GM18505 (cell line): ENCODE results near the gene NBEAL2.
"Not testable (repeated sequence)": the region's sequence is repeated elsewhere in the genome, so short reads cannot be mapped to it uniquely, and the experiment has no call there.

ENCODE experiments used
- ATAC-seq: cut with Tn5 transposase; IDR thresholded peaks from one replicate; pipeline ENCODE4 v1.9.1; 2021; ENCODE audit not compliant: unreplicated experiment
- POLR2A ChIP-seq: IDR thresholded peaks from 4 replicates; pipeline ENCODE4 v1.6.1; 2011; ENCODE audit warnings: borderline replicate concordance; ENCODE audit not compliant: insufficient read depth, insufficient read length; ENCODE audit errors: extremely low read depth

NBEAL2 gene

DNA sequence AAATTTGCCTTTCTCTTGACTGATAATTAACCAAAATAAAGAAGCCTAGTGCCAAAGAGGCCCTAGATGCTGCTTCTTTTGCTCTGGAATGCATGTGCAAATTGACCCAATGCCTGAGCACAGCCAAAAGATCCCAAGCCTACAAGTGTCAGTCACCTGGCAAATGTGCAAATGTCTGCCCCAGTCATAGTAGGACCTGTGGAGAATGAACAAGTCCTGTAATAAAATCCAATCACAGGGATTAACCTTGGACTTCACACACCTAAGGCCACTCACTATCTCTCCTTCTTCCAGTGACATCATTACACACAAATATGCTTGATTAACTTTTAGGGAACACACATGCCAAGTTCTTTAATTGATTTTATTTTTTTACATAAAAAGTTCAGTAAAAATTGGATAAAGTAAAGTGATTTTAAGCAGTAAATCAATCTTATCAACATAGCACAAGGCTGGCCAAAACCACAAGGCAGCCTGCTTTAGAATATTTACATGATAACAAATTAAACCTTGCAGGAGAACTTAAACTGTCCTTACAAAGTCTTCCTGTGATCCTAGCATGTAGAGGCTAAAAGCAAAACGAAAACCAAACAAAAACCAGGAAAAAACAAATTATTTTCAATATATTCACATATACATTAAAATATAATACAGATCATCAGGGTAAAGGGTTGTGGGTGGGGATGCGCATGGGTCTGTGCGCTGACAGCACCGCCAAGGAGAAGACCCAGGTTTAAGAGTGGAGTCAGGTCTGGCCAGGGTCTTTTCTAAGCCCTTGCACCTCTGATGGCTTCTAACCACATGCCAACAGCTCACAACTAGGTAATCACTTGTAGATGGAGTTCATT lies 36.8 kb downstream of the NBEAL2 start:
- no peak for TF ChIP-seq POLR2A

DNA sequence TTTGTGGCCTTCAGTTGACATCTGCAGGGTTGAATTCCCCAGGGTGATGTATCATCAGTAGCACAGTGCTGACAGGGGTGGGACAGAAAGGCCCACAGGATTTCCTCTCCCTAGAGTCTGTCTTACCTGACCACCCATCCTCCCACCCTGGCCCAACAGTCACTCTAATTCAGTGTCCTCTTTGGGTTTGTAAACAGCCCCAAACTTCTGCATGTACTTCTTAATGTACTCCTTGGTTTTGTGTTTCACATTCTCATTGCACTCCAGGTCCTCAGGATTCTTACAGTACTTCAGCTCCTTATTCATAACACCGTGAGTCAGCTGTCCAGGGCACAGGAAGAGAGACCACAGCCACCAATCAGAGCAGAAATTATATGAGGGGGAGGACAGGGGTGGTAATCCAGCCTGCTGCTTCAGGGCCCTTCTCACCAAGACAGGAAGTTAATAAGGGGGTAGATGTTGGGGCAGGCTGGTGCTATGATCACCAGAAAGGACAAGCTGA lies 37.5 kb downstream of the NBEAL2 start:
- peak; percentile 37 for ATAC-seq
- TF ChIP-seq POLR2A = no peak

More for the DNA sequence above, 36.8 kb downstream of the NBEAL2 start:
- ATAC-seq = no peak

- no peak for TF ChIP-seq POLR2A
- ATAC-seq = no peak
These were observed 38.2 kb downstream of the NBEAL2 start for GRCh38 chr3:47017504-47018268.

DNA sequence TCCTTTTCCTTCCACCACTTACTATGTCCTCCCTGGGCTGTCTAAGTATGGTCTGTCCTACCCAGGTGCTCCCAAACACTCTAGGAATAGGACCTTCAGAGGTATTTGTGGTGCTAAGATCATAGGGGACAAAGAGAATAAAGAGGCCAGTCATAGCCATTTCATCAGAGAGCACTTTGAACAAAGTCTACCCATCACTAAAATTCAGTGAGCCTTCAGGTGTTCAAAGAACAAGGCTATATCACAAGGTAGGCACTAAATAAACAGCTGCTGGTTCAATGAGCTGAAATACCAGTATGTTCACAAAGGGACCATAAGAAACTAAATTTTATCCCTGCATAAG lies 38.8 kb downstream of the NBEAL2 start:
- no peak for TF ChIP-seq POLR2A
- no peak for ATAC-seq

DNA sequence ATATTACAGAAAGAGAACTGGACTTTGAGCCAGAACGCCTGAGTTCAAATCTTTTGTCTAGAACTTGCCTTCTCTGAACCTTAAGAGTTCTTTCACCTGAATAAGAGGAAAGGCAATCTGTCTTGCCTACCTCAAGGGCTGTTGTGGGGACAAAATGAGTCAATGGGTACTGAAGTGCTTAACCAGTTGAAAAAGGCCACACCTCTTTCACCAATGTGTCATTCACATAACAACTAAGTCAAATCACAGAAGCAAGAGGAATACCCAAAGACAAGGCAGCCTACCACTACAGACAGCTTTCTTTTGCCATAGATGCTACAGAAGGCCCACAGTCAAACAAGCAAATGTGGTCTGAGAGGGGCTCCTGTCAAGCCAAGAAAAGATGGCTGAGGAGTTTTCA lies 39.7 kb downstream of the NBEAL2 start:
- TF ChIP-seq POLR2A = no peak
- ATAC-seq = no peak

GRCh38 chr3:47020311-47020710 lies 40.8 kb downstream of the NBEAL2 start:
- ATAC-seq = no peak
- TF ChIP-seq POLR2A = no peak

GRCh38 chr3:47022641-47023071 lies 43.2 kb downstream of the NBEAL2 start:
- no peak for TF ChIP-seq POLR2A

GRCh38 chr3:47024932-47025331 lies 45.5 kb downstream of the NBEAL2 start:
- no peak for TF ChIP-seq POLR2A

More at GRCh38 chr3:47022641-47023071, 43.2 kb downstream of the NBEAL2 start:
- ATAC-seq = no peak

GRCh38 chr3:47026432-47026831 lies 47.0 kb downstream of the NBEAL2 start:
- ATAC-seq = not testable (repeated sequence)

More at GRCh38 chr3:47024932-47025331, 45.5 kb downstream of the NBEAL2 start:
- no peak for ATAC-seq

DNA sequence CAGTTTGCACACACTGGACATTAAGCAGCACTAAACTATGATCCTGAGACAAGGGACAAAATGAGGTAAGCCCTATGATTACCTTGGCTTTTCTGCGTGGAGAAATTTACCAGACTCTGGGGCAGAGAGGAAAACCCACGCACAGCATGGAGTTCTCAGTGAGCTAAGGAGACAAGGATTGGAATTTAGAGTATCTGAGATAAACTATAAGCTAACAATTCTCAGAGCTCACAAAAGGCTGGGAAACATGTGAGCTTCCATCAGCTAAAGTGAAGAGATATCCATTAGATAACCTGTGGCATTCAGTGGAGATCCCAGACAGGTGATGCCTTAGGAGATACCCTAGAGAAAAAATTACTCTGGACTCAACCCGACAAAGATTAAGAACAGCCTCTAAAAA lies 48.7 kb downstream of the NBEAL2 start:
- no peak for ATAC-seq
- TF ChIP-seq POLR2A = no peak

DNA sequence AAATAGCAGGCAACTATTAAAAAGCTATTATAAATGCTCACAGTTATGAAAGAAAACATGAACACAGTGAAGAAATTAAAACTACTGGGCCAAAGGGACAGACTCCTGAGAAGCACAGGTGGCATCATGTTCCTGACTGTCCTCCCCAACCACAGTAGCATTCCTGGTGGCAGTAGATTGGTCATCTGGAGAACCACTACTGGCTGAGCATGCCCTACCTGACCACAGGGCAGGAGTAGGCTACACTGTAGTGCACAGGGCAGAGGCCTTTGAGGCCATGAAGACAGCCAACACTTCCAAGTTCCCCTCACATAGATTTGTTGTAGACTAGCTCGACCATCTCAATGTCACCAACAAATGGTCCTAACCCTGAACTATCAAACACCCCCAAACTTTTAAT lies 49.2 kb downstream of the NBEAL2 start:
- ATAC-seq = no peak
- TF ChIP-seq POLR2A = no peak

DNA sequence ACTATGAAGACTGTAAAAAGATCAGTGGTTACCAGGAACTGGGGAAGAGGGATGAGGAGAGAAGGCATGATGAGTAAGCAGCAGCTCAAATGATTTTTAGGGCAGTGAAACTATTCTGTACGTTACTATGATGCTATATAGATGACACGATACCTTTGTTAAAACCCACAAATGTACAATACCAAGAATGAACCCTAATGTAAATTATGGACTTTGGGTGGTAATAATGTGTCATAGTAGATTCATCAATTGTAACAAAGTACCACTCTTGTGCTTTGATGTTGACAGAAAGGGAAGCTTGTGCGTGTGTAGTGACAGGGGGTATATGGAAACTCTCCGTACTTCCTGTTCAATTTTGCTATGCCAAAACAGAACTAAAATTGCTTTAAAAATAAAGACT lies 51.6 kb downstream of the NBEAL2 start:
- not testable (repeated sequence) for ATAC-seq

- no peak for TF ChIP-seq POLR2A
- no peak for ATAC-seq
These were observed 55.5 kb downstream of the NBEAL2 start for GRCh38 chr3:47034868-47035489.
